H9 (cell line): Measurements from ENCODE around the gene AGO3. TPM values are rescaled to one million over a fixed set of nuclear protein-coding genes. Genes with fewer than 3 reads are reported as not detected.

Experiments
- DNase-seq: peaks from one replicate; pipeline ENCODE4 v3.0.0-alpha.2; 2017
- H2AFZ ChIP-seq: one replicate; pipeline ENCODE4 v1.6.1; 2013; ENCODE audit warnings: mild to moderate bottlenecking, low read length, control low read depth, moderate library complexity
- H2AK5ac ChIP-seq: 2 replicates; pipeline ENCODE4 v1.6.1; 2013; ENCODE audit warnings: low read length, control low read depth, mixed read lengths; ENCODE audit not compliant: insufficient read length
- H2BK120ac ChIP-seq: one replicate; pipeline ENCODE4 v1.6.1; 2013; ENCODE audit warnings: low read depth, mild to moderate bottlenecking, low read length, control low read depth, inconsistent platforms; ENCODE audit not compliant: poor library complexity, severe bottlenecking
- H2BK12ac ChIP-seq: 2 replicates; pipeline ENCODE4 v1.6.1; 2013; ENCODE audit warnings: low read length, control low read depth, mixed read lengths, low read depth; ENCODE audit not compliant: insufficient read length
- H2BK15ac ChIP-seq: 2 replicates; pipeline ENCODE4 v1.6.1; 2013; ENCODE audit warnings: low read depth, low read length, control low read depth
- H2BK20ac ChIP-seq: one replicate; pipeline ENCODE4 v1.6.1; 2013; ENCODE audit warnings: low read depth, mild to moderate bottlenecking, low read length, control low read depth, inconsistent platforms; ENCODE audit not compliant: poor library complexity, severe bottlenecking
- H2BK5ac ChIP-seq: 2 replicates; pipeline ENCODE4 v1.6.1; 2013; ENCODE audit warnings: low read length, control low read depth, mixed read lengths; ENCODE audit not compliant: insufficient read length
- H3K14ac ChIP-seq: 2 replicates; pipeline ENCODE4 v1.6.1; 2013; ENCODE audit warnings: low read length, control low read depth; ENCODE audit not compliant: insufficient read depth
- H3K18ac ChIP-seq: 2 replicates; pipeline ENCODE4 v1.6.1; 2013; ENCODE audit warnings: low read depth, mild to moderate bottlenecking, mixed read lengths, low read length, control low read depth; ENCODE audit not compliant: insufficient read length
- H3K23ac ChIP-seq: 2 replicates; pipeline ENCODE4 v1.6.1; 2013; ENCODE audit warnings: low read length, control low read depth, mixed read lengths, low read depth; ENCODE audit not compliant: insufficient read length
- H3K23me2 ChIP-seq: 2 replicates; pipeline ENCODE4 v1.6.1; 2013; ENCODE audit warnings: low read depth, mild to moderate bottlenecking, mixed read lengths, low read length, control low read depth; ENCODE audit not compliant: insufficient read length, poor library complexity, severe bottlenecking
- H3K27ac ChIP-seq: 2 replicates; pipeline ENCODE4 v1.5.1; 2013; ENCODE audit warnings: low read length, control low read depth, mixed read lengths, low read depth; ENCODE audit not compliant: insufficient read length
- H3K27me3 ChIP-seq: 2 replicates; pipeline ENCODE4 v1.6.1; 2013; ENCODE audit warnings: low read length, control low read depth, inconsistent platforms; ENCODE audit not compliant: insufficient read depth
- H3K4ac ChIP-seq: 2 replicates; pipeline ENCODE4 v1.6.1; 2013; ENCODE audit warnings: low read depth, mild to moderate bottlenecking, control low read depth, inconsistent platforms, low read length, moderate library complexity
- H3K4me1 ChIP-seq: 2 replicates; pipeline ENCODE4 v1.6.1; 2013; ENCODE audit warnings: low read length, control low read depth, inconsistent platforms; ENCODE audit not compliant: insufficient read depth
- H3K4me2 ChIP-seq: 2 replicates; pipeline ENCODE4 v1.6.1; 2013; ENCODE audit warnings: low read length, control low read depth, mixed read lengths; ENCODE audit not compliant: insufficient read length, insufficient read depth
- H3K56ac ChIP-seq: 2 replicates; pipeline ENCODE4 v1.6.1; 2013; ENCODE audit warnings: low read depth, mild to moderate bottlenecking, mixed read lengths, low read length, control low read depth; ENCODE audit not compliant: insufficient read length
- H3K79me1 ChIP-seq: 2 replicates; pipeline ENCODE4 v1.6.1; 2013; ENCODE audit warnings: low read depth, mild to moderate bottlenecking, moderate library complexity, low read length, control low read depth, inconsistent platforms; ENCODE audit not compliant: insufficient read depth, poor library complexity, severe bottlenecking
- H3K79me2 ChIP-seq: 2 replicates; pipeline ENCODE4 v1.6.1; 2013; ENCODE audit warnings: low read length, control low read depth, inconsistent platforms; ENCODE audit not compliant: insufficient read depth
- H3K9ac ChIP-seq: 2 replicates; pipeline ENCODE4 v1.6.1; 2013; ENCODE audit warnings: low read length, control low read depth, mixed read lengths; ENCODE audit not compliant: insufficient read length; ENCODE audit errors: extremely low read depth
- H3K9me3 ChIP-seq: one replicate; pipeline ENCODE4 v1.6.1; 2013; ENCODE audit warnings: low read depth, low read length, inconsistent platforms; ENCODE audit not compliant: control insufficient read depth
- H3T11ph ChIP-seq: one replicate; pipeline ENCODE4 v1.6.1; 2013; ENCODE audit warnings: mild to moderate bottlenecking, low read length, control low read depth, inconsistent platforms
- H4K20me1 ChIP-seq: one replicate; pipeline ENCODE4 v1.6.1; 2013; ENCODE audit not compliant: control insufficient read depth, insufficient read length, insufficient read depth
- H4K5ac ChIP-seq: 2 replicates; pipeline ENCODE4 v1.6.1; 2013; ENCODE audit warnings: low read depth, mild to moderate bottlenecking, mixed read lengths, low read length, control low read depth; ENCODE audit not compliant: insufficient read length
- H4K8ac ChIP-seq: replicated peaks from 2 replicates; pipeline ENCODE4 v1.6.1; 2013; ENCODE audit warnings: low read length, control low read depth, mixed read lengths, low read depth; ENCODE audit not compliant: insufficient read length
- H4K91ac ChIP-seq: 2 replicates; pipeline ENCODE4 v1.6.1; 2013; ENCODE audit warnings: low read depth, mild to moderate bottlenecking, moderate library complexity, mixed read lengths, low read length, control low read depth; ENCODE audit not compliant: insufficient read length
- H3K27ac Mint-ChIP-seq, 3 experiments: 2 replicates in 2 of 3; 3 replicates in 1 of 3; pipeline ENCODE4 v1.8.0; 2020 to 2021; ENCODE audit warnings: mixed read lengths in 3 of 3, mild to moderate bottlenecking in 1 of 3, moderate library complexity in 1 of 3
- H3K27me3 Mint-ChIP-seq: 2 replicates; pipeline ENCODE4 v1.8.0; 2021; ENCODE audit warnings: low read depth, mild to moderate bottlenecking, moderate library complexity, mixed read lengths
- H3K36me3 Mint-ChIP-seq, 3 experiments: 2 replicates in 2 of 3; 3 replicates in 1 of 3; pipeline ENCODE4 v1.8.0; 2020 to 2021; ENCODE audit warnings: low read depth in 3 of 3, mixed read lengths in 3 of 3; ENCODE audit not compliant: insufficient read depth in 1 of 3
- H3K4me1 Mint-ChIP-seq, 2 experiments: 2 replicates each; pipeline ENCODE4 v1.8.0; 2020; ENCODE audit warnings: mixed read lengths in 2 of 2
- H3K4me3 Mint-ChIP-seq, 2 experiments: 2 replicates in 1 of 2; 3 replicates in 1 of 2; pipeline ENCODE4 v1.8.0; 2020 to 2021; ENCODE audit warnings: mild to moderate bottlenecking in 2 of 2, mixed read lengths in 2 of 2, moderate library complexity in 1 of 2
- H3K9me3 Mint-ChIP-seq, 2 experiments: 2 replicates in 1 of 2; 3 replicates in 1 of 2; pipeline ENCODE4 v1.8.0; 2020; ENCODE audit warnings: mild to moderate bottlenecking in 2 of 2, mixed read lengths in 2 of 2, moderate library complexity in 1 of 2
- CTCF ChIP-seq: fragments of 200-600 bp; sonication (generic); conservative IDR thresholded peaks from 3 replicates; pipeline ENCODE4 v1.8.0; 2021; ENCODE audit warnings: antibody characterized with exemption, mild to moderate bottlenecking
- WGBS: extraction: QIAGEN DNeasy Blood & Tissue Kit; methylation state at CpG from one replicate; pipeline ENCODE4 v1.1.7; 2013; ENCODE audit warnings: missing lambda C conversion rate, low lambda C conversion rate, mixed read lengths; ENCODE audit not compliant: insufficient read length; ENCODE audit errors: extremely low coverage; 5-methylcytosine and 5-hydroxymethylcytosine counted together
- total RNA-seq: library from RNA; stranded (reverse); gene quantifications from 2 replicates; pipeline ENCODE4 v1.2.1, GENCODE V29; 2021

Gene AGO3
- total RNA-seq, 1 experiment from 2014 or later: 27.0 TPM

DNA sequence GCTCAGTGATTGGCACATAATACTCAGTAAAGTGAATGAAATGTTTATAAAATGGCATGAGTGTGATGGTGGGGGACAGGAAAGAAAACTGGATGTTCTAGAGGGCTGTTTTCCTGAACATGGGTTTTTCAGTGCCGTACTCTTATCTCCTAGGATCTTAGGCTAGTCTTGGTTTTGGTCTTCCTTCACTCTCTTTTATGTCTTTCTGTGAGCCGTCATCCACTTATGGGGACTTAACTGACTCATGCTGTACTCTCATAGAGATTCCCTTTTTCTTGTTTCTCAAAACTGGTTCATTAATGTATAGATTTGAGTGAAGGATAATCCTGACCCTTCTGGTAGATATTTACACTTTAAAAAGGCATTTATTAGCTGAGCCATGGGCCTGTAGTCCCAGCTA, 16.6 kb downstream of the AGO3 start:
- Mint-ChIP-seq H3K4me1 (peaks cover 0 to 6% of the 10 kb centered on the region in 2 experiments; a peak in 3 of 4 replicates), H3K27ac (peak overlapping the region in 1 of 3 experiments; percentile 55; a peak in 2 of 7 replicates)
- no CpG with 5 or more reads among the region's 2 CpGs for WGBS

More for the DNA sequence above, 16.6 kb downstream of the AGO3 start:
- Histone ChIP-seq H3K4ac (no peak overlapping the region), H3K27me3 (no peaks in the 10 kb centered on the region), H2BK12ac (no peak overlapping the region), H2AK5ac (no peak overlapping the region), H4K20me1 (no peaks in the 10 kb centered on the region), H3K9me3 (no peaks in the 10 kb centered on the region), H3K27ac (no peak overlapping the region), H3K56ac (no peak overlapping the region), H3K23ac (no peak overlapping the region), H3K14ac (no peak overlapping the region), H2BK15ac (no peak overlapping the region), H3K23me2 (no peaks in the 10 kb centered on the region), H2BK120ac (no peak overlapping the region), H3K9ac (no peak overlapping the region), H3K79me2 (peaks cover 4% of the 10 kb centered on the region; the same call in 1 of the 2 replicates), H4K91ac (no peak overlapping the region), H2BK5ac (no peak overlapping the region), H4K8ac (no peak overlapping the region), H3K4me1 (no peaks in the 10 kb centered on the region), H3K4me2 (no peak overlapping the region), H2BK20ac (no peak overlapping the region), H3T11ph (no peak overlapping the region), H3K79me1 (no peaks in the 10 kb centered on the region), H3K18ac (no peak overlapping the region), H2AFZ (no peak overlapping the region), H4K5ac (no peak overlapping the region)
- TF ChIP-seq CTCF: no peak
- no peak overlapping the region for H3K4me3 Mint-ChIP-seq
- DNase-seq: no peak
- H3K9me3 Mint-ChIP-seq: no peaks in the 10 kb centered on the region
- no peaks in the 10 kb centered on the region for H3K27me3 Mint-ChIP-seq
- no peaks in the 10 kb centered on the region; a peak in 1 of 7 replicates for H3K36me3 Mint-ChIP-seq
